Loucy (cell line): Measurements from ENCODE around the gene HADHA.

Experiments used
- CTCF ChIP-seq: fragments of 200-600 bp; sonication (generic); conservative IDR thresholded peaks from 2 replicates; pipeline ENCODE4 v1.5.1; 2014; ENCODE audit warnings: mild to moderate bottlenecking, antibody characterized with exemption, low read length
- EZH2phosphoT487 ChIP-seq: fragments of 200-600 bp; IDR thresholded peaks from 2 replicates; pipeline ENCODE4 v1.6.1; 2018; ENCODE audit warnings: antibody characterized with exemption, mild to moderate bottlenecking, moderate library complexity, borderline replicate concordance

GRCh38 chr2:26276484-26277227 is 32.2 kb upstream of the HADHA start:
- TF ChIP-seq CTCF = no peak
- no peak for TF ChIP-seq EZH2phosphoT487
